HepG2 (cell line): Measurements from ENCODE around the gene A4GNT. TPM values are rescaled to one million over a fixed set of nuclear protein-coding genes. Genes with fewer than 3 reads are reported as not detected.

Experiments used
- ARNT ChIP-seq: fragments of 450-650 bp; IDR thresholded peaks from 2 replicates; pipeline ENCODE4 v1.6.1; 2017
- MAFF ChIP-seq: IDR thresholded peaks from 2 replicates; pipeline ENCODE4 v1.6.1; 2011; ENCODE audit warnings: low read depth, low read length, improper control_type of control experiment
- MLLT10 ChIP-seq: sonication (generic); formaldehyde crosslinking; IDR thresholded peaks from 2 replicates; pipeline ENCODE4 v1.4.0; 2020; ENCODE audit warnings: missing genetic modification reagents
- REXO4 ChIP-seq: sonication (generic); formaldehyde crosslinking; IDR thresholded peaks from 2 replicates; pipeline ENCODE4 v1.8.0; 2022; ENCODE audit warnings: missing genetic modification reagents, mild to moderate bottlenecking, borderline replicate concordance
- SIN3A ChIP-seq: IDR thresholded peaks from 2 replicates; pipeline ENCODE4 v1.6.1; 2011; ENCODE audit warnings: low read depth, mild to moderate bottlenecking, control low read depth, low read length, borderline replicate concordance
- TEAD2 ChIP-seq: sonication (generic); formaldehyde crosslinking; IDR thresholded peaks from 2 replicates; pipeline ENCODE4 v1.9.0; 2021; ENCODE audit warnings: missing genetic modification reagents
- TSC22D2 ChIP-seq: sonication (generic); formaldehyde crosslinking; IDR thresholded peaks from 2 replicates; pipeline ENCODE4 v1.5.1; 2020; ENCODE audit warnings: missing genetic modification reagents, mild to moderate bottlenecking, borderline replicate concordance
- ZHX2 ChIP-seq, 2 experiments: sonication (generic) in 1 of 2; formaldehyde crosslinking in 1 of 2; IDR thresholded peaks; 2 replicates each; pipeline versions ENCODE4 v1.6.1 to v1.9.0; 2014 to 2022; ENCODE audit warnings: antibody characterized with exemption in 1 of 2, borderline replicate concordance in 1 of 2, inconsistent platforms in 1 of 2, low read depth in 1 of 2, missing genetic modification reagents in 1 of 2
- ZNF225 ChIP-seq: sonication (generic); formaldehyde crosslinking; IDR thresholded peaks from 2 replicates; pipeline ENCODE4 v1.4.0; 2020; ENCODE audit warnings: mild to moderate bottlenecking, missing genetic modification reagents
- ZNF407 ChIP-seq: sonication (generic); formaldehyde crosslinking; IDR thresholded peaks from one replicate; pipeline ENCODE4 v1.5.1; 2020; ENCODE audit warnings: mild to moderate bottlenecking, missing genetic modification reagents; ENCODE audit errors: not compliant biosample characterization
- ZNF589 ChIP-seq: sonication (generic); formaldehyde crosslinking; conservative IDR thresholded peaks from 2 replicates; pipeline ENCODE4 v1.8.0; 2022; ENCODE audit warnings: mild to moderate bottlenecking, moderate library complexity, missing genetic modification reagents
- ZNF639 ChIP-seq: conservative IDR thresholded peaks from 2 replicates; pipeline ENCODE4 v1.6.1; 2018; ENCODE audit warnings: missing genetic modification reagents
- polyA plus RNA-seq, 8 experiments: library from polyadenylated mRNA; depleted of rRNA in 3 of 8; stranded (reverse) in 7 of 8; unstranded in 1 of 8; fragments of >200 nt; fragmentation: Illumina TruSeq in 4 of 8; extraction: Trizol in 4 of 8; gene quantifications; 2 replicates each; pipeline versions ENCODE4 v1.2.1 to v1.2.3, GENCODE V29; 2011 to 2016; ENCODE audit warnings: low read depth in 4 of 8, missing spikeins in 1 of 8, mixed read lengths in 1 of 8; ENCODE audit not compliant: insufficient read depth in 1 of 8
- total RNA-seq, 5 experiments: library from RNA; depleted of rRNA; stranded (reverse); fragments of >200 nt; fragmentation: Illumina TruSeq; extraction: Trizol; gene quantifications; 2 replicates each; pipeline ENCODE4 v1.2.3, GENCODE V29; 2016; ENCODE audit warnings: low read depth in 1 of 5

Gene A4GNT
- total and polyA plus RNA-seq, 2 of the 13 experiments (the other 11 are each of a cell fraction or from before 2014, with no cell fraction given) = not detected

- TF ChIP-seq ZNF407 (CRISPR knock-in tag) = no peak
- no peak for TF ChIP-seq TSC22D2 (CRISPR knock-in tag)
- TF ChIP-seq ZNF225 (CRISPR knock-in tag) = no peak
- 0 out of 2 replicates have a peak, but pooled peaks have one; percentile 9 for TF ChIP-seq ZNF639
- TF ChIP-seq ZHX2 (IDR thresholded peaks at IDR 0.05; ENCODE audit: low read depth) = no peak
- no peak for TF ChIP-seq ZHX2 (CRISPR knock-in tag; IDR thresholded peaks at IDR 0.05; ENCODE audit: borderline replicate concordance)
- TF ChIP-seq REXO4 (CRISPR knock-in tag) = no peak
- no peak for TF ChIP-seq ARNT
- TF ChIP-seq MLLT10 (CRISPR knock-in tag) = no peak
- no peak for TF ChIP-seq MAFF
- TF ChIP-seq TEAD2 (CRISPR knock-in tag) = no peak
- no peak for TF ChIP-seq ZNF589 (CRISPR knock-in tag)
- TF ChIP-seq SIN3A = no peak; the same call in 1 of the 2 replicates
Observed at GRCh38 chr3:138114988-138115971, 16.9 kb downstream of the A4GNT start, which contains the start of gene DZIP1L (continued).
